RWPE2 (cell line): ENCODE results near the gene ARL6.

Source experiments
- ATAC-seq: fragments of 200-7000 bp; cut with Tn5 transposase; 3 replicates; pipeline ENCODE4 v1.9.1; 2021; ENCODE audit warnings: low read depth
- DNase-seq: peaks from one replicate; pipeline ENCODE4 v3.0.0-alpha.2; 2020; ENCODE audit warnings: low spot score
- H3K27ac ChIP-seq: fragments of 450-650 bp; 2 replicates; pipeline ENCODE4 v1.5.1; 2017; ENCODE audit warnings: mild to moderate bottlenecking; ENCODE audit not compliant: poor library complexity, severe bottlenecking
- H3K27me3 ChIP-seq: fragments of 250-450 bp; sonication (Bioruptor Pico); 2 replicates; pipeline ENCODE4 v1.5.1; 2021; ENCODE audit warnings: mild to moderate bottlenecking, moderate library complexity; ENCODE audit not compliant: insufficient read depth, poor library complexity, severe bottlenecking
- H3K36me3 ChIP-seq: fragments of 250-450 bp; sonication (Bioruptor Pico); 2 replicates; pipeline ENCODE4 v1.5.1; 2020; ENCODE audit warnings: low read depth, mild to moderate bottlenecking, moderate library complexity
- H3K4me1 ChIP-seq: fragments of 250-450 bp; sonication (Bioruptor Pico); 2 replicates; pipeline ENCODE4 v1.5.1; 2021; ENCODE audit warnings: mild to moderate bottlenecking, moderate library complexity; ENCODE audit not compliant: insufficient read depth, poor library complexity, severe bottlenecking
- H3K4me3 ChIP-seq: fragments of 250-450 bp; sonication (Bioruptor Pico); 2 replicates; pipeline ENCODE4 v1.5.1; 2021; ENCODE audit warnings: mild to moderate bottlenecking, moderate library complexity; ENCODE audit not compliant: severe bottlenecking
- H3K9me3 ChIP-seq: fragments of 250-450 bp; sonication (Bioruptor Pico); 2 replicates; pipeline ENCODE4 v1.5.1; 2021; ENCODE audit warnings: mild to moderate bottlenecking, moderate library complexity; ENCODE audit not compliant: severe bottlenecking
- CTCF ChIP-seq: fragments of 450-650 bp; IDR thresholded peaks from one replicate; pipeline ENCODE4 v1.5.1; 2017; ENCODE audit warnings: mild to moderate bottlenecking, moderate library complexity; ENCODE audit not compliant: poor library complexity, severe bottlenecking

ARL6 gene

GRCh38 chr3:97839944-97840343, 75.4 kb downstream of the ARL6 start:
- Histone ChIP-seq H3K27me3 (no peaks in the 10 kb centered on the region), H3K4me3 (no peak overlapping the region), H3K36me3 (no peaks in the 10 kb centered on the region), H3K27ac (no peak overlapping the region), H3K4me1 (no peaks in the 10 kb centered on the region), H3K9me3 (no peaks in the 10 kb centered on the region)
- no peak for DNase-seq
- no peak for TF ChIP-seq CTCF
- no peak for ATAC-seq

- H3K27ac ChIP-seq = no peak overlapping the region
- H3K27me3 ChIP-seq = no peaks in the 10 kb centered on the region
- H3K4me3 ChIP-seq = no peak overlapping the region
- no peaks in the 10 kb centered on the region for H3K4me1 ChIP-seq
- TF ChIP-seq CTCF = no peak
- no peaks in the 10 kb centered on the region for H3K36me3 ChIP-seq
- no peak for ATAC-seq
- DNase-seq = no peak
- no peaks in the 10 kb centered on the region for H3K9me3 ChIP-seq
Observed at GRCh38 chr3:97841304-97841703, 76.7 kb downstream of the ARL6 start.

- H3K4me3 ChIP-seq = no peak overlapping the region
- DNase-seq (no peak), ATAC-seq (no peak)
- no peaks in the 10 kb centered on the region for H3K27me3 ChIP-seq
- no peaks in the 10 kb centered on the region for H3K9me3 ChIP-seq
- no peaks in the 10 kb centered on the region for H3K4me1 ChIP-seq
- H3K36me3 ChIP-seq = no peaks in the 10 kb centered on the region
- no peak for TF ChIP-seq CTCF
- no peak overlapping the region for H3K27ac ChIP-seq
Observed at GRCh38 chr3:97841956-97842355, 77.4 kb downstream of the ARL6 start.

- H3K4me1 ChIP-seq = no peaks in the 10 kb centered on the region
- no peak overlapping the region for H3K4me3 ChIP-seq
- TF ChIP-seq CTCF = no peak
- H3K27me3 ChIP-seq = no peaks in the 10 kb centered on the region
- H3K27ac ChIP-seq = no peak overlapping the region
- H3K36me3 ChIP-seq = no peaks in the 10 kb centered on the region
- ATAC-seq = no peak
- no peaks in the 10 kb centered on the region for H3K9me3 ChIP-seq
- no peak for DNase-seq
Observed at GRCh38 chr3:97848779-97849178, 84.2 kb downstream of the ARL6 start.
